Mucosa of stomach (tissue), 1 donor: ENCODE results near the gene FAM32A.

ENCODE experiments used
- H3K27me3 ChIP-seq: one replicate; pipeline ENCODE4 v1.7.0; 2013; ENCODE audit warnings: mild to moderate bottlenecking, low read length; ENCODE audit not compliant: control insufficient read depth, insufficient read depth
- H3K36me3 ChIP-seq: one replicate; pipeline ENCODE4 v1.7.0; 2013; ENCODE audit warnings: low read length; ENCODE audit not compliant: control insufficient read depth, insufficient read depth
- H3K4me1 ChIP-seq: one replicate; pipeline ENCODE4 v1.7.0; 2013; ENCODE audit warnings: mild to moderate bottlenecking, low read length; ENCODE audit not compliant: control insufficient read depth, insufficient read depth
- H3K4me3 ChIP-seq: one replicate; pipeline ENCODE4 v1.7.0; 2013; ENCODE audit warnings: low read length
- H3K9ac ChIP-seq: one replicate; pipeline ENCODE4 v1.7.0; 2013; ENCODE audit warnings: mild to moderate bottlenecking, low read length, moderate library complexity
- H3K9me3 ChIP-seq: one replicate; pipeline ENCODE4 v1.7.0; 2013; ENCODE audit warnings: mild to moderate bottlenecking, low read length, moderate library complexity; ENCODE audit not compliant: control insufficient read depth
- donor health status: Pancreatic carcinoma.

Gene FAM32A

GRCh38 chr19:16206046-16206605 lies 20.9 kb downstream of the FAM32A start:
- Histone ChIP-seq H3K36me3 (peaks cover 4% of the 10 kb centered on the region), H3K27me3 (no peaks in the 10 kb centered on the region), H3K9ac (no peak overlapping the region), H3K4me1 (no peaks in the 10 kb centered on the region), H3K9me3 (no peaks in the 10 kb centered on the region), H3K4me3 (no peak overlapping the region)

GRCh38 chr19:16206637-16207036 lies 21.4 kb downstream of the FAM32A start:
- H3K4me1 ChIP-seq: no peaks in the 10 kb centered on the region
- peaks cover 4% of the 10 kb centered on the region for H3K36me3 ChIP-seq
- no peaks in the 10 kb centered on the region for H3K9me3 ChIP-seq
- no peak overlapping the region for H3K9ac ChIP-seq
- H3K4me3 ChIP-seq: no peak overlapping the region
- H3K27me3 ChIP-seq: no peaks in the 10 kb centered on the region

GRCh38 chr19:16207063-16207462 lies 21.9 kb downstream of the FAM32A start:
- no peaks in the 10 kb centered on the region for H3K9me3 ChIP-seq
- H3K4me1 ChIP-seq: no peaks in the 10 kb centered on the region
- no peak overlapping the region for H3K4me3 ChIP-seq
- H3K36me3 ChIP-seq: peaks cover 4% of the 10 kb centered on the region
- no peaks in the 10 kb centered on the region for H3K27me3 ChIP-seq
- no peak overlapping the region for H3K9ac ChIP-seq

GRCh38 chr19:16207490-16208025 lies 22.3 kb downstream of the FAM32A start:
- Histone ChIP-seq H3K4me3 (no peak overlapping the region), H3K9me3 (no peaks in the 10 kb centered on the region), H3K9ac (no peak overlapping the region), H3K36me3 (peaks cover 4% of the 10 kb centered on the region), H3K4me1 (no peaks in the 10 kb centered on the region), H3K27me3 (no peaks in the 10 kb centered on the region)

- Histone ChIP-seq H3K9ac (no peak overlapping the region), H3K9me3 (no peaks in the 10 kb centered on the region), H3K27me3 (no peaks in the 10 kb centered on the region), H3K36me3 (peaks cover 4% of the 10 kb centered on the region), H3K4me3 (no peak overlapping the region), H3K4me1 (no peaks in the 10 kb centered on the region)
These were observed 23.0 kb downstream of the FAM32A start for GRCh38 chr19:16208064-16208759.

- no peaks in the 10 kb centered on the region for H3K4me1 ChIP-seq
- no peaks in the 10 kb centered on the region for H3K27me3 ChIP-seq
- H3K36me3 ChIP-seq: peaks cover 4% of the 10 kb centered on the region
- H3K9me3 ChIP-seq: no peaks in the 10 kb centered on the region
- H3K9ac ChIP-seq: no peak overlapping the region
- no peak overlapping the region for H3K4me3 ChIP-seq
These were observed 23.8 kb downstream of the FAM32A start for GRCh38 chr19:16208847-16209665.

- Histone ChIP-seq H3K27me3 (no peaks in the 10 kb centered on the region), H3K4me3 (no peak overlapping the region), H3K36me3 (no peaks in the 10 kb centered on the region), H3K4me1 (no peaks in the 10 kb centered on the region), H3K9me3 (no peaks in the 10 kb centered on the region), H3K9ac (no peak overlapping the region)
These were observed 25.0 kb downstream of the FAM32A start for GRCh38 chr19:16210168-16210567.

- H3K36me3 ChIP-seq: peaks cover 5% of the 10 kb centered on the region
- H3K27me3 ChIP-seq: no peaks in the 10 kb centered on the region
- peaks cover 9% of the 10 kb centered on the region for H3K4me1 ChIP-seq
- H3K9ac ChIP-seq: no peak overlapping the region
- no peaks in the 10 kb centered on the region for H3K9me3 ChIP-seq
- H3K4me3 ChIP-seq: no peak overlapping the region
These were observed 27.9 kb downstream of the FAM32A start for GRCh38 chr19:16213076-16213475.

- Histone ChIP-seq H3K27me3 (no peaks in the 10 kb centered on the region), H3K4me1 (peaks cover 9% of the 10 kb centered on the region), H3K9ac (no peak overlapping the region), H3K4me3 (no peak overlapping the region), H3K9me3 (peaks cover 9% of the 10 kb centered on the region), H3K36me3 (peaks cover 5% of the 10 kb centered on the region)
These were observed 31.8 kb downstream of the FAM32A start for GRCh38 chr19:16216744-16217670.

GRCh38 chr19:16217716-16218451 lies 32.7 kb downstream of the FAM32A start:
- Histone ChIP-seq H3K9ac (no peak overlapping the region), H3K4me3 (no peak overlapping the region), H3K36me3 (peaks cover 6% of the 10 kb centered on the region), H3K27me3 (no peaks in the 10 kb centered on the region), H3K4me1 (peaks cover 9% of the 10 kb centered on the region), H3K9me3 (peaks cover 9% of the 10 kb centered on the region)

GRCh38 chr19:16218851-16219250 lies 33.6 kb downstream of the FAM32A start:
- H3K9me3 ChIP-seq: peaks cover 9% of the 10 kb centered on the region
- no peaks in the 10 kb centered on the region for H3K27me3 ChIP-seq
- peaks cover 10% of the 10 kb centered on the region for H3K36me3 ChIP-seq

More at GRCh38 chr19:16218851-16219250, 33.6 kb downstream of the FAM32A start:
- Histone ChIP-seq H3K4me1 (peaks cover 9% of the 10 kb centered on the region), H3K9ac (no peak overlapping the region), H3K4me3 (no peak overlapping the region)
